Measurements from ENCODE around the gene FAIM2.

The FAIM2 gene

DNA sequence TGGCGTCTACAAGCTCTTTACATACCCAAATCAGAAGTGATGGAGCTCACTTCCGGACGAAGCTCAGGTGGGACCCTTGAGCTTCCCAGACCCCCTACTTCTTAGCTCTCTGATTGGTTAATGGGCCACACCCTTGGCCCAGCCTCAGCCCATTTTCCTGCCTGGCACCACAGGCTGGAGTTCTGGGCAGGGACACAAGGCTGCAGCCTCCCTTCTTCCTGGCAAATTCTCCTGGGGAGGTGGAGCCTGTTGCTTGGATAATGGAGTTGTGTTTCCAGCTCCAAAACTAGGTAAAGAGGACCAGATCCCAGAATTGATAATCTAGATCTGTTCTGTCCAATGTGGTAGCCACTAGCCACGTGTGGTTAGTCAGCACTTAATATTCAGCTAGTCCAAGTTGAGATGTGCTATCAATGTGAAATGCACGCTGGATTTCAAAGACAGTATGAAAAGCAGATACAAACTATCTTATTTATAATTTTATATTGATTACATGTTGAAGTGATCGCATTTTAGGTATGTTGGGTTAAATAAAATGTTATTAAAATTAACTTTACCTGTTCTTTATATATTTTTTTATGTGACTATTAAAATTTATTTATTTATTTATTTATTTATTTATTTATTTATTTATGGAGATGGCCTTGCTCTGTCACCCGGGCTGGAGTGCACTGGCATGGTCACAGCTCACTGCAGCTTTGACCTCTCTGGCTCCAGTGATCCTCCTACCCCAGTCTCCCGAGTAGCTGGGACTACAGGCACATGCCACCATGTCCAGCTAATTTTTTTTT lies 12.6 kb upstream of the FAIM2 start:
- no peak for DNase-seq

DNA sequence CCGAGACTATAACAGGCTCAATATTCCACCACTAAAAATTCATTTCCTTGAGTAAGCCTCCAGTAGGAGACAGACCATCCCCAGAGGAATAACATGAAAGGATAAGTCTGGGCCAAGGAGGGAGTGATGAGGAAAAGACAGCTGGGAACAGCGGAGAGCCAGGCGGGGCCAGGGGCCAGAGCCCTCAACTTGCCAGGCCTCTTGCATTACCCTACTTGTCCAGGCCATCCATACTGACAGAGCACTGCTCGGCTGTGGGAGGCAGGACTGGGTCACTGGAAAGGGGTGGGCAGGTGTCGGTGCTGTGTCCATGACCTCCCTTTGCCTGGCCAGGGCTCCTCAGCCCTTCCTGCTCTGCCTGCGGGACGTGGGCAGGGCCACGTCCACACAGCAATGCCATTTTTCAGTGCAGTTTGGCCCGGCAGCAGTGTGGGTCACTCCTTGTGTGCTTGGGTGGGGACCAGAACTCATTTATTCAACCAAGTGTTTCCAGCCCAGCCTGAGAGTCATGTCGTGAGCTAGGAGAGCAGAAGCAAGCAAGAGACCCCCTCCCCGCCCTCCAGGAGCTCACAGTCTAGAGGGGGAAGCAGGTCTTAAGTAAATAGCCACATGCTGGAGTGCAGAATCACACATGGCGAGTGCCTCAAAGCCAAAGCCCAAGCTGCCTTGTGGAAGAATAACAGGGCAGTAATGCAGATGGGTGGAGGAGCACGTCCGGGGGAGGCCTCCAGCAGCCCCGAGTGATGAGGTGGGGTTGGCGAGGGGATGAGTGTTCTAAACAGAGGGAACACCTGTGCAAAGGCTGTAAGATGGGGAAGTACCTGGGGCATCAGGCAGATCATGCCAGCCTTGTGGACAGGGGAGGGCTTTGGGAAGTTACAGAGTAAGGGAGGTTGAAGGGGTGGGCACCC lies 8.9 kb upstream of the FAIM2 start:
- DNase-seq, result no peak

DNA sequence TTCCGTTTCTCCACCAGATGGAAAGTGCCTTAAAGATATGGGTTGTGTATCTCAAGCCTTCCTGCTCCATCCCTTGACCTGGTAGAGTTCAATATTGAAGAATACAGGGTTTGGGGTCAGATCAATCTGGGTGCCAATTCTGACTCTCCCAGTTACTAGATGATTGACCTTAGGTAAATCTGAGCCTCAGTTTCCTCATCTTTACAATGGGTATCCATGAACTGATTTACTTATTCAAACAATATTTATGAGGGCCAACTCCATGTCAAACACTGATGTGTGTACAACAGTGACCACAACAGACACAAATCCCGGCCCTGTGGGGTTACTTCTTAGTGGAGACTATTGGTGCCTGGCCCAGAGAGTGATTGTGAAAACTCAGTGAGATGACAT lies 7.5 kb upstream of the FAIM2 start:
- no peak for DNase-seq

DNA sequence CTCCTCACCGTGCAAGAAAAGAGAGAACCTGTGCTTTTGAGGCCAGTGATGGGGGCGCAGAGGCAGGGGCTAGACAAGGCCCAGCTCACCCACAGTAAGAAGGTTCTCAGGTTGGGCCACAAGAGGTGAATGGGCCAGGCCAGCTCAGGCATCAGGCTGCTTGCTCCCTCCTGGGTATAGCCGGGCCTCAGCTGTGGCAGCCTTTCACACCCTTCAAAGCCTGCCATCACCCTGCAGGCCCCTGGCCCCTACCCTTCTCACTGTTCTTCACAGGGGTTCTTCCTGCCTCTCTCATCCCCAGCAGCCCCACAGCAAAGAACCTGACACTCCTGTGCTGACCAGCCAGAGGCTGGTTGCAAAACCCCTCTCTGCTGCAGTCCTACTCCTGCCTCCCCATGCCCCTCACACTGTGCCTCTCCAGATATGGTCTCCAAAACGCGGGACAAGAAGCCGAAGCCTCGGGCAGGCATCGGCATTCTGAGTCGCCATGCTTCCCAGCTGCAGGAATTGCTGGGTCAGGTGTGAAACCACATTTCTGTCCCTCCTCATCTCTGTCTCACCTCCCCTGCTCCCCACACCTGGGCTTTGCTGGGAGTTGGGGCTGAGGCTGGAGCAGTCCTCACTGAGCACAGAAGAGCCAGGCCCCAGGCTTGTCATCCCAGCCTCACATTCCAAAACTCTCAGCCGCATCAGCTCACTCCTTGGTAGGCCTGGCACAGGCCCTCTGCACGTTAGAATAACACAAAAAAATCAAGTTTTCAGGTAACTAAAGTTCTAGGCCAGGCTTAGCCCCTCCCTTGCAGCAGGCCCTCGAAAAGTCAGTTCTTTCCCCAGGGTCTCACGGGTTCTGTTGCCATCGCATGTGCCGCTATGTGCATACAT lies 6.9 kb upstream of the FAIM2 start:
- DNase-seq, result no peak

GRCh38 chr12:49909826-49910225 lies 6.1 kb upstream of the FAIM2 start:
- no peak for DNase-seq

- DNase-seq, result no peak
Measured at GRCh38 chr12:49909356-49909755, 5.7 kb upstream of the FAIM2 start.

DNA sequence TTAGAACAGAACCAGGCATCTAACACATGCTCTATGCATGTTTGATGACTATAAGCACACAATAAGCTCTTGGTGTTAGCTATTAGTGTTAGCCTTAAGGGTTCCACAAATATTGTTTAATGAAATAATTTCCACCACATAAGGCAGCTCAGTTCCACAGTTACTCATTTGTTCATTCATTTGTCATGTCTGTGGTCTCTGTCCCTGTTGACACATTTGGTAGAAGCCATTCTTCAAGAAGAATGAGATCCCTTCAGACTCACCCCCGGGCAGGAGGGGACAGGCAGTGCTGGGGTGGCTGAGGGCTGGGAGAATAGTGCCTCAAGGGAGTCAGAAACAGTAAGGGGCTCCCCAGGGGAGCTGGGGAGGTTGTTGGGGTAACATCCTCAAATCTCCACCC lies 3.7 kb upstream of the FAIM2 start:
- DNase-seq, result no peak

GRCh38 chr12:49905718-49906314 lies 2.1 kb upstream of the FAIM2 start:
- DNase-seq, result no peak

GRCh38 chr12:49904601-49905000 lies 901 bp upstream of the FAIM2 start:
- no peak for DNase-seq

DNA sequence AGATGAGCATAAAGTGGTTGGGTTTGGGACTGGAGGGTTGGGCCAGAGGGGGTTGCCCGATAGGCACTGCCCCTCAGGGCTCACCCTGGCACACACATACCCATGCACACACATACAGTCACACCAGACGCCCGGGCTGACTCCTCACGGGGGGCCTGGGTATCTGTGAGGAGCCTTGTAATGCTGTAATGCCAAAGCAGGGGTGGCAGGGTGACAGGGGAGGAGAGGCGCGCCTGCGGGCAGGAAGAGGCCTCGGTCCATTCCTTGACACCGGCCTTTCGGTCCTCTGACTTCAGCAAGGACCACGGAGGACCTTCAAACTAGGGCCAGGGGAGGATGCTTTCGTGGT lies 375 bp downstream of the FAIM2 start:
- no peak for DNase-seq

DNA sequence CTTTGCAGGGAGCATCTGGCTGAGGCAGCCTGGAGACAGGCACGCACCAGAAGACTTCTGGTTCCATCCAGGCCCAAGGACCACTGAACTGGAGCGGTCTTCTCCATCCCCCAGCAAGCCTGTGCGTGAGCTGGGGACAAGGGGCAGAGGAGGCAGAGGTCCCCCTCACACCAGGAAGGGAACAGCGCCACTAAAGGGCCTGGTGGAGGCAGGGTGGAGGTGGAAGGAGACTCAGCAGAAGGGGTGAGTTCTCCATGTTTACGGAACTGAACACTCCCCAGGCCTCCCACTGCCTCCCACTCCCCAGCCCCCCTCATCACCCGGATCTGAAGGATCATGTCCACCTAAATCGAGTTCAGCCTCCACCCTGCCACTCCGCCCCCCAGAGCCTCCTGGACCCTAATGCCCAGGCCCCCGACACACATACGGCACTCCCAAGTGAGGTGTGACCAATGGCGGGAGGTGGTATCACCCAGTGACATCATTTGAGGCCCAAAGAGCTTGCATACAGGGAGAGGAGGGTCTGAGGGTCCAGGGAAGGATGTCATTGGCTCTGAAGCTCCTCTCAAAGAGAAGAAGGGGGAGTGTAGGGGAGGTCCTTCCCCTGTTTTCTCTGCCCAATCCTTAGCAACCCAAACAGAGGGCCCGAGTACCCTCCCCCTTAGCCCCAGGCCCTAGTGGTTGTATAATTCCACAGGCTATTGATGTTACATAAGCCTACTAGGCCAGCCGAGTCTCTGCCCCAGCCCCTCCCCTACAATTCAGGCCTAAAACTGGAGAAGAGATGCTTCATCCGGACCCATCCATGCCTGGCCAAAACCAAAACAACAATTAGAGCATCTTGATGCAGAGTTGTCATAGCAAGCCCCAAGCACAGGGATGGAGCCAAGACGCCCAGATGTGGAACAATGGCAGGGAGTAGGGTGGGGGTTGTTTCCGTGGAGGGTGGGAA lies 1.0 kb downstream of the FAIM2 start:
- DNase-seq, result no peak

DNA sequence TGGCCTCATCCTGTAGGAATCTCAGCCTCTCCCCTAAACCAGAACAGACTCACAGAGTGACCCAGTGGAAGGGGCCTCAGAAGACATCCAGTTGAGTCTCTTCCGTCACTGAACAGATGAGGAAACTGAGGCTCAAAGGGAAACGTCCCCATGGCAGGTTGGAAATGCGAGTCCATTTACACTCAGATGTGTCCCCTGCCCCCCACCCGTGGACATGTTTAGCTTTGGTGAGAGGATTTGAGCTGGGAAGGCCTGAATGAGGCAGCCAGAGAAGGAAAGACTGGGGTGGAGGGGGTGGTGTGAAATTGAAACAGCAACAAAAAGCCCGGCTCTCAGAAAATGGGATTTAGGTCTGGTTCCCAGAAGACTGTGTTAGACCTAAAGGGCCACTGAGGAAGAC lies 1.7 kb downstream of the FAIM2 start:
- DNase-seq, result no peak

DNA sequence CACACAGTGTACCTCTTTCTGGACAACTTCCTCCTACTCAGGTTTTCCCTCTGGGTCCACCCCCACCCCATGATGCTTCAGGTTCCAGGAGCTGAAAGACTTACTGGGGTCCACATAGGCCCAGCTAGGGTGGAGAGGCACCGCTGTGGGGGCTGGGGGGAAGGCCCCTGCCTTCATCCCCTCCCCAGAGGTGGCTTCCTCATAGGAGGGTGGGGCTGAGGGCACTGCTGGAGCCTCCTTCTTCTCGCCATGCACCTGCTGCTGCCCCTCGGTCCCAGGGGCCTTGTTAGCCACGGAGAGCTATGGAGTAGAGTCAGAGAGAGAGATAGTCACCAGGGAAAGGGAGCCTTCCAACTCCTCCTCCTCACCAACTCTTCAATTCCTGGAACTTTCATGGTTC lies 2.7 kb downstream of the FAIM2 start:
- DNase-seq, result no peak

GRCh38 chr12:49900371-49900770 lies 3.3 kb downstream of the FAIM2 start:
- no peak for DNase-seq

GRCh38 chr12:49899921-49900320 lies 3.8 kb downstream of the FAIM2 start:
- no peak for DNase-seq

DNA sequence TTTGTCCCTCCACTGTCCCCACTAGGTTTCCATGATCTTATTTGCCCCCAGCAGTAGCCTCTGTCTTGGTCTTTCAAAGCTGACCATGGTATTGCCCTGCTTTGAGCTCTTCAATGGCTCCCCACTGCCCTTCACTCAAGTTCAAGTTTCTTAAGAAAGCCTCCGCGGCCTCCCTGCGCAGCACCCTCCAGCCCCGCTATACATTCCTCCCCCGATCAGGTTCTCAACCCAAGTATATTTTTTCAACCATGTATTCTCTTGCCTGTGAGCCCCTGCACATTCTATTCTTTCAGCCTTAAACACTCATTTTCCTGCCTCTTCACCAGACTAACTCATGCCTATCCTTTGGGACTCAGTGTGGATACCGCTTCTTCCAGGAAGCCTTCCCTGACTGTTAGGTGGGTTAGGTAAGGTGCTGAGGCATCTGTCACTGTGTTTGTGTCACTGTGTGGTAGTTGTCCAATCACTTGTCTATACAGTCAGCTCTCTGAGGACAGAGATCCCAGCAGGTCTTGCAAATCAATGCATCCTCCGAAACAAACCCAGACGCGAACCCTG lies 4.3 kb downstream of the FAIM2 start:
- DNase-seq, result no peak

DNA sequence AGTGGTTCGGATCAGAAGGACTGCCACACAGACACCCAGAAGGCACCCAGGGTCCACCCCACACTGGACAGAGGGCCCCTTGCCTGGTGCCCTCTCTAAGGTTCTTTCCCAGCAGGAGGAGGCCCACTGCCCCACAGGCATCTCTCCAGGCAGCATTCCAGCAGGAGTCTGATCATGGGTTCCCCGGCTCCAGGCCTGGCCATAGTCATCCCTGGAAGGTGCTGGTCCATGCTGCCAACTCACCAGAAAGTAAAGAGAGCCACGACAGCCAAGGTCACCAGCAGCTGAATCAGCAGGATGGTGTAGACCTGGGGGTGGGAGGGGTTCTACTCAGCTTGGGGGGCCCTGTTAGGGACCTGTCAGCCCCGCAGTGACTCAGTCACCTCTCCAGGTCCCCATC lies 6.4 kb downstream of the FAIM2 start:
- DNase-seq, result no peak

DNA sequence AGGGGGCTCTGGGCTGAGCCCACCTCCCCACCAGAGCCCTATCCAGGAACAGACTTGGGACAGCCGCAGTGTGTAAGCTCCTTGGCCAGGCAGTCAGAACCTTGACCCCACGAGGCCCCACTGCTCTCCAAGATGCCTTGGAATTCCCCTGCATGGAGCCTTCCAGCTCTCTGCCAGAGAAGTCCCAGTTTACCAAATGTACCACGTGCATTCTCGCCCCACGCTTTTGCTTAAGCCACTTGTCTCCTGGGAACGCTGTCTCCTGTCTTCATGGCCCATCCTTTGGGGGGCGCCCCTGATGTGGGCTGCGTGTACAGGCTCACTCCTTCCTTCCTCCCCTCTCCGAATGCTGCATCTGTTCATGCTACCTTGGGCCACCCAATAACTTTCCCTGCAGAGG lies 7.9 kb downstream of the FAIM2 start:
- DNase-seq, result no peak

DNA sequence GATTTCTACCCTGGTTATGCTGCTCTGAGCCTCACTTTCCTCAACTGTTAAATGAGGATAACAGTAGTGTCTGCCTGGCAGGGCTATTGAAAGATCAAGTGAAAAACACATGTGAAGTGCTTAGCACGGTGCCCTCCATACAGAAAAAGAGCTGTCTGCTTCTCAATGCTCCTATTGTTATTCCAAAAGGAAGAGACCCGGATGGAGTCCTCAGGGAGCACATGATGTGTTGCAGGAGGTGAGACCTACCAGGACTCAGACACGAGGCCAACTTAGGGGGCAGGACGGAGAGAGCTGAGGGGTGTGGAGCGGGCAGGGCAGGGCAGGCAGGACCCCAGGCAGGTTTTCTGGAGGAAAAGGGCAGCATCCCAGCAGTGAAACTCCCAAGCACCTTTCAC lies 8.9 kb downstream of the FAIM2 start:
- DNase-seq, result no peak

DNA sequence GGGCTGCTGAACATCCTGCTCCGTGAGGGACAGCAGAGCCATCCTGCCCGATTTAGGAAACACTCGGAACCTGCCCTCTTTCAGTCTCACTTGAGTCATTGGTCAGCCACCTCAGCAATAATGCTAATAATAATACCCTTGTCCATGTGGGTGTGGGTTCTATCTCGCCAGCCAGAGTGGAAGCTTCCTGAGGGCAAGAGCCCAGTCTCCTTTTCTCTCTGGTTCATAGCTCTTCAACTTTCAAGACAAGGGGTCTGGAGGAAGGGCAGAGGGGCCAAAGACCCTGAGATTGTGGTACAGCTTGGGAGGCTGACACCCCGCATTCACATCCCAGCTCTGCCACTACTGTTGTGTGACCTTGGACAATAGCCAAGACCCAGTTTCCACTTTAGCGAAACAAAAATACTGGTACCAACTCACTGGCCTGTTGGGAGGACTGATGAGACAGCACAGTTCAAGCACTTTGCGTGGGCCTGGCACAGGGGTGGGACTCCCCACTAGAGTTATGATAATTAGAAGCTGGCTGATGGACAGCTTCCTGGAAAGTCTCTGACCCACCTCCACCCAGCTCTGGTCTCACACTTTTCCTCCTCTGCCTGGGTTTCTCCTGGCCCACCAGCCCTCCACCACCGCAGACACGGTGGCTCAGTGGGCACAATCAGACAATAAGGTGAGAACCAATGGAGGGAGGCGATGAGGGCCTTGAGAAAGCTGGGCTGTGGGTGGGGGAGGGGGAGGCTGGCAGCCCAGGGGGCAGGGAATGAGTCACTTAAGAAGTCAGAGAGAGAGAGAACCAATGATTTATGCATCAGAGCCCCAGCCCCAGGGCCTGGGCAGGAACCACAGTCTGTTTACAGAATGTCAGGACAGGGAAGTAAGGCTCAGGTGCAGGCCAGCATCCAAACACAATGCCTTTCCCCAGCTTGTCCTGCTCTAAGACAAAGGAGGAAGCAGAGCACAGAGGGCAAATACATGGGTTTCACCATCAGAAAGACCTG lies 9.6 kb downstream of the FAIM2 start:
- no peak for DNase-seq

All from NCI-H1092 treated with DMSO at 0.1 percent for 48 hours (cell line).